Measurements from ENCODE around the gene BRI3. TPM values are rescaled to one million over a fixed set of nuclear protein-coding genes. Genes with fewer than 3 reads are reported as not detected.

The BRI3 gene
- total and polyA plus RNA-seq, 2 of the 13 experiments (the other 11 are each of a cell fraction or from before 2014, with no cell fraction given), result 54.0 to 103 TPM

DNA sequence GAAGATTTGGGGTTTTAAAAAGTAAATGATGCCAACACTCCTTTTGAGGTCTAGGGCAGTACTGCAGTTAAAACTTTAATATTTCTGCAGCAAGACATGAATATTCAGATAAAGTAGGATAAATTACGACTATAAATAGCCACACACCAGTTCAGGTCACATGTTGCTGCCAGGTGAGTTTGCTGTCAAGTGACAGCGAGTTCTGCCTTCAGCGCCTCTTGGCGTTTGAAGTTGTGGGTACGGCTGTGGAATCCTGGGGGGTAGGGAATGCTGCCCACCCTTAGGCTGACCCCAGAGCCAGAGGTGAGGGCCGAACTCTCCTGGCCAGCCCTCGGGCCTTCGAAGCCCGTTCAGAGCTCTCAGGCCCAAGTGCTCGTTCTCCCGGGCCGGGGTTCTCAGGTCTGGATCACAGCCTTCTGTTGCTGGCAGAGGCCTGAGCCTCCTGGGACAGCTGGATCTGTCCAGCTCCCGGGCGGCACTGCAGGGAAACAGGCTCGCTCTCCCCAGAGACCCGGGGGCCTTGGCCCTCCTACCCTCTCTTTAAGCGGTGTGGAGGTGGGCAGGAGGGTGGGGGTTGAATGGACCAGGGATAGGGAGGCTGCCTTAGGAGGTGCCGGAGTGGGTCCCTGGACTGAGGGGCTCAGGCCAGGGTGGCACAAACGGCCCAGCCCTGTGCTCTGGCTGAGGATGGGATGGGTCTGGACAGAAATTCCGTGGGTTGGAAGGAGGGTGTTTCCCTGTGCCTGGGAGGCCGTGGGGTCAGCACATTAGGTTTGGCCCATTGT lies 5.4 kb downstream of the BRI3 start:
- WGBS (ENCODE audit: low lambda C conversion rate), result 90% methylated on average over 11 of the region's 21 CpGs
- peak overlapping the region; percentile 11 for H3K27ac ChIP-seq (ENCODE audit: extremely low read length, insufficient read depth, low read length)
- DNase-seq (ENCODE audit: low spot score) (no peak), FAIRE-seq (no peak), ATAC-seq (peak; percentile 1)
- no TSS peak for BruUV-seq (replicated peaks)
- peaks cover 43% of the 10 kb centered on the region; the same call in 1 of the 2 replicates for H4K20me1 ChIP-seq (ENCODE audit: insufficient read depth, low read length)
- H3K79me2 ChIP-seq (ENCODE audit: insufficient read depth, low read length), result peaks cover 49% of the 10 kb centered on the region
- peak; percentile 85 for TF ChIP-seq AGO2 (optimal IDR thresholded peaks at IDR 0.05; ENCODE audit: low read depth, low read length)
- TF ChIP-seq ARID4A (CRISPR knock-in tag; IDR thresholded peaks at IDR 0.05; ENCODE audit: borderline replicate concordance), result peak; percentile 10; the same call in 1 of the 2 replicates
- 0 out of 4 replicates have a peak, but pooled peaks of 1 of the 2 experiments have one; percentile 24 for TF ChIP-seq POLR2A (IDR thresholded peaks at IDR 0.05; ENCODE audit: insufficient read depth in 1 of 2, low read depth in 2 of 2, low read length in 2 of 2)
- no peak for TF ChIP-seq PHF8 (CRISPR knock-in tag; IDR thresholded peaks at IDR 0.05)
- peak; percentile 71 for TF ChIP-seq RBM22 (optimal IDR thresholded peaks at IDR 0.05; ENCODE audit: low read length)
- no peaks in the 10 kb centered on the region for H3K9me3 ChIP-seq (ENCODE audit: low read length)
- CTCF ChIA-PET (ENCODE audit: low intra/inter-chr PET ratio, low total read pairs), result no interaction called here
- H3K4me3 ChIP-seq (replicated peaks in 1 of 3; ENCODE audit: insufficient read depth in 1 of 3, low read depth in 2 of 3, low read length in 3 of 3), result no peak overlapping the region
- intact Hi-C loops (cut with micrococcal nuclease; ENCODE audit: unreplicated experiment) (no loop called here), in situ Hi-C loops (cut with HindIII; ENCODE audit: extremely low pct_ligation_motif_present, low pct_unique_long_range_greater_than_20kb) (no loop called here)
- no peaks in the 10 kb centered on the region for H3K27me3 ChIP-seq (ENCODE audit: control insufficient read depth in 1 of 2, insufficient read depth in 2 of 2, low read length in 2 of 2)
- peaks cover 73% of the 10 kb centered on the region for H3K4me1 ChIP-seq (ENCODE audit: insufficient read depth, low read length)
- no peak overlapping the region for H2AFZ ChIP-seq (ENCODE audit: low read length)
- H3K4me2 ChIP-seq (ENCODE audit: low read depth, low read length), result no peak overlapping the region
- no peak overlapping the region for H3K9ac ChIP-seq (ENCODE audit: insufficient read depth, low read depth, low read length)
- H3K36me3 ChIP-seq (replicated peaks in 1 of 2; ENCODE audit: control insufficient read depth in 1 of 2, insufficient read depth in 2 of 2, low read length in 2 of 2), result peaks cover 6 to 21% of the 10 kb centered on the region in 2 experiments; a peak in 4 of 5 replicates
- POLR2A ChIA-PET, result no interaction called here
